ENCODE results near the gene WDR44.
A peak's percentile ranks its signal among the peaks of the same experiment; 100 is the strongest.
"Not testable (repeated sequence)": the region's sequence is repeated elsewhere in the genome, so short reads cannot be mapped to it uniquely, and the experiment has no call there.

The WDR44 gene

DNA sequence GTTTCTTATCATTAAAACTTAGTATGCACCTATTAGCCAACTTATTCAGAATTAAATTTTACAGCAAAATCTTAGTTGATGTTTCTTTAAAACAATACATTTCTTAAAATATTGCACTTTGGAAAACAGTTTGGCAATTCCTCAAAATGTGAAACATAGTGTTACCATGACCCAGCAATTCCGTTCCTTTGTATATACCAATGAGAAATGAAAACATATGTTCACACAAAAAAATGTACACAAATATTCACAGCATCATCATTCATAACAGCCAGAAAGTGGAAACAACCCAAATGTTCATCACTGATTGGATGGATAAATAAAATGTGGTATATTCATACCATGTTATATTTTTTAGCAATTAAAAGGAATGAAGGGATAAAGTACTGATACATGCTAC lies 50.2 kb downstream of the WDR44 start:
- H3K4me3 Mint-ChIP-seq: no peak overlapping the region
- H3K27me3 Mint-ChIP-seq: no peaks in the 10 kb centered on the region
- peaks cover 9% of the 10 kb centered on the region for H3K4me1 Mint-ChIP-seq
- peaks cover 25% of the 10 kb centered on the region for H3K36me3 Mint-ChIP-seq
- H3K27ac Mint-ChIP-seq: no peak overlapping the region
- no peak for DNase-seq
- CTCF ChIA-PET: no interaction called here
- no peaks in the 10 kb centered on the region for H3K9me3 Mint-ChIP-seq

DNA sequence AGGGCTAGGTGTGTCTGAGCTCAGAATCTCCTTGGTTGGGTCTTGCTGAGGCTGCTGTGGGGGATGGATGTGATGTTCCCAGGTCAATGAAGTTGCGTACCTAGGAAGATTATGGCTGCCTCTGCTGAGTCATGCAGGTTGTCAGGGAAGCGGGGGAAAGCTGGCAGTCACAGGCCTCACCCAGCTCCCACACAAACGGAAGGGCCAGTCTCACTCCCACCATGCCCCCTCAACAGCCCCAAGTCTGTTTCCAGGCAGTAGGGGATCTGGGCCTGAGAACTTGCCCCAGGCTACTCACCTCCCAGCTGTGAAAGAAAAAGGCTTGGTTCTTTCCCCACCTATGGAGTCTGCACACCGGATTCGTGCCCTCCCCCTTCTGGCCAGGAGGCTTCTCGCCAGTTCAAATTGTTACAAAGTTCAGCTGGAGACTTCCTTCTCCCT lies 72.9 kb downstream of the WDR44 start:
- peaks cover 25% of the 10 kb centered on the region for H3K36me3 Mint-ChIP-seq
- H3K27me3 Mint-ChIP-seq: no peaks in the 10 kb centered on the region
- H3K4me3 Mint-ChIP-seq: no peak overlapping the region
- no peaks in the 10 kb centered on the region for H3K9me3 Mint-ChIP-seq
- H3K4me1 Mint-ChIP-seq: peaks cover 18% of the 10 kb centered on the region
- CTCF ChIA-PET: no interaction called here
- H3K27ac Mint-ChIP-seq: no peak overlapping the region
- no peak for DNase-seq

DNA sequence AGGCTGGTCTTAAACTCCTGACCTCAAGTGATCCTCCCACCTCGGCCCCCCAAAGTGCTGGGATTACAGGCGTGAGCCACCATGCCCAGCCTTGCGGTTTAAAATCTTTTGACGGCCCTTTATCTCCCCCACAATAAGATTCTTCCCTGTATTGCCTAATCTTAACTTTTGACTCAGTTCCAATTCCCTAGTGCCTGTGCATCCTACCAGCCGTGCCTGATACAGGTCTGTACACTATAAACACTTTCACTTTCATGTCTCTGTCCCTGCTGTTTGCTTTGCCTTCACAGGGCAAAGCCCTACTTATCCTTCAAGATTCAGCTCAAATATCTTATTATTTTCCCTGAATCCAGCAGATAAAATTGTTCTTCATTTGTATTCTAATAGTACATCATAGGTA lies 74.6 kb downstream of the WDR44 start:
- Mint-ChIP-seq H3K4me1 (peaks cover 18% of the 10 kb centered on the region), H3K36me3 (peaks cover 23% of the 10 kb centered on the region), H3K27me3 (no peaks in the 10 kb centered on the region), H3K4me3 (no peak overlapping the region), H3K27ac (no peak overlapping the region), H3K9me3 (no peaks in the 10 kb centered on the region)
- CTCF ChIA-PET: no interaction called here
- no peak for DNase-seq

DNA sequence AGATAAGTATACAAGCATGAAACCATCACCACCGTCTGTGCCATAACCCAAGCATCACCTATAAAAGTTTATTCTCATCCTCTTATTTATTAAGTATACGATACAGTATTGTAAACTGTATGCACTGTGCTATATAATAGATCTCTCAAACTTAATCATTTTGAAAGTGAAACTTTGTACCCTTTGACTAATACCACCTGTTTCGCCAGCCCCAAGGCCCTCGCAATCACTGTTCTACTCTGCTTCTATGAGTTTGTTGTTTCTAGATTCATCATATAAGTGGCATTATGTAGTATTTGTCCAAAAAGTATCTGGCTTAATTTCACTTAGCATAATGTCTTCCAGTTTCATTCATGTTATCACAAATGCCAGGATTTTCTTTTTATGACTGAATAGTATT lies 77.7 kb downstream of the WDR44 start:
- H3K9me3 Mint-ChIP-seq: no peaks in the 10 kb centered on the region
- H3K36me3 Mint-ChIP-seq: peaks cover 18% of the 10 kb centered on the region
- peaks cover 12% of the 10 kb centered on the region for H3K4me1 Mint-ChIP-seq
- no peak overlapping the region for H3K27ac Mint-ChIP-seq
- CTCF ChIA-PET: no interaction called here
- H3K27me3 Mint-ChIP-seq: no peaks in the 10 kb centered on the region
- DNase-seq: no peak
- no peak overlapping the region for H3K4me3 Mint-ChIP-seq

DNA sequence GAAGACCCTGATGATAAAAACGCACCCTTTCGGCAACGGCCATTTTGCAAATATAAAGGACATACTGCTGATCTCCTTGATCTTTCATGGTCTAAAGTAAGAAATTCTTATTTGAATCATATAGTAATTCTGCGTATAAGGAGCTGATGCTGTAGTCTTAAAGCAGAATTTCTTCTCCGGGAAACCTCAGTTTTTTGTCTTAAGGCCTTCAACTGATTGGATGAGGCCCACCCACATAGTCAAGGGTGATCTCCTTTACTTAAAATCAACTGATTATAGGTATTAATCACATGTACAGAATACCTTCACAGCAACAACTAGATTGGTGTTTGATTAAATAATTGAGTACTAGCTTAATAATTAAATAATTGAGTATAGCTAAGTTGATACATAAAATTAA lies 86.9 kb downstream of the WDR44 start:
- H3K9me3 Mint-ChIP-seq: no peaks in the 10 kb centered on the region
- H3K36me3 Mint-ChIP-seq: peaks cover 17% of the 10 kb centered on the region
- no peak overlapping the region for H3K4me3 Mint-ChIP-seq
- no peaks in the 10 kb centered on the region for H3K27me3 Mint-ChIP-seq
- DNase-seq: no peak
- CTCF ChIA-PET: no interaction called here
- no peaks in the 10 kb centered on the region for H3K4me1 Mint-ChIP-seq
- H3K27ac Mint-ChIP-seq: no peak overlapping the region

DNA sequence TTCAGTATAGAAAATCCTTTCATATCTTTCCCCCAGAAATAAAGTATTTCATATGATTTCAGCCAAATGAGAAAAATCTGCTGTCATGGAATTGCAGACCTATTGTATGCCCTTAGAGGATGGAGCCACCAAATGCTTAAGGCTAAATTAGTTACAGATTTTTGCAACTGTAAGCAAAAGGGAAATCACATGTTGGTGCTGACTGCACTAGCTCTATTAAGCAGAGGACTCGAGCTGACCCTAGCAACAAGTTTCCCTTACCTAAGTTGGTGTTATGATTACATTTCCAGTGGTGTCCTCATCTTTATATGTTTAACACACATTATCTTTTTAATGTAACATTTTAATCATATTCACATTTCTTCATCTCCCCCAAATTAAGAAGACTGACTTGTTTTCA lies 91.4 kb downstream of the WDR44 start:
- no peaks in the 10 kb centered on the region for H3K27me3 Mint-ChIP-seq
- CTCF ChIA-PET: interaction anchor here (1.4 kb wide), 1 partner anchor 23 kb away, joined by 4 read pairs; no protein-coding TSS in a partner anchor
- H3K36me3 Mint-ChIP-seq: peaks cover 18% of the 10 kb centered on the region

DNA sequence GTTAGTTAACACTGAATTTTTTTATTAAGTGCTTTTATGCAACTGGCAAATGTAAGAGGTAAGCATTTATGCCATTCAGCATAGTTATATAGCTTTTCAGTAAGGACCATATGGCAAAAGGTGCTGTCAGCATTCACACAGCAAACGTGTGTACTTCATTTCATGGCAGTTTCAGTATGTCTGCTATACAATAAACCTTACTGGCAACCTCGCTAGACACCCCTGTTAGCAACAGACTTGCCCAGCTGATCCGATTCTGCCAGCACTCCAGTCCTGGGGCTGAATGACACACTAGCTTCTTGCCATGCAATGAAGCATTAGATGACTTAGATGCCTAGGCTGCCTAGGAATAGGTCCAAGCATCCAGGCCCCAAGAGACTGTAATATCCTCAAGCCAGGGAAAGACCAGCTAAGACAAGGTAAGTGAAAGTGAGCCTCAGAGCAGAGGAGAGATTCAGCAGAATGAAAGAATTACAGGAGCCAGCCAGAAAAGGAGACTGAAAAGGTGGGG lies 102.4 kb downstream of the WDR44 start:
- no peaks in the 10 kb centered on the region for H3K4me1 Mint-ChIP-seq
- no peak overlapping the region for H3K4me3 Mint-ChIP-seq
- DNase-seq: no peak
- CTCF ChIA-PET: no interaction called here
- no peaks in the 10 kb centered on the region for H3K27me3 Mint-ChIP-seq
- H3K27ac Mint-ChIP-seq: no peak overlapping the region
- peaks cover 10% of the 10 kb centered on the region for H3K36me3 Mint-ChIP-seq
- H3K9me3 Mint-ChIP-seq: no peaks in the 10 kb centered on the region

More for the DNA sequence above, 91.4 kb downstream of the WDR44 start:
- no peaks in the 10 kb centered on the region for H3K9me3 Mint-ChIP-seq
- H3K4me1 Mint-ChIP-seq: no peaks in the 10 kb centered on the region
- H3K27ac Mint-ChIP-seq: no peak overlapping the region
- no peak for DNase-seq
- no peak overlapping the region for H3K4me3 Mint-ChIP-seq

DNA sequence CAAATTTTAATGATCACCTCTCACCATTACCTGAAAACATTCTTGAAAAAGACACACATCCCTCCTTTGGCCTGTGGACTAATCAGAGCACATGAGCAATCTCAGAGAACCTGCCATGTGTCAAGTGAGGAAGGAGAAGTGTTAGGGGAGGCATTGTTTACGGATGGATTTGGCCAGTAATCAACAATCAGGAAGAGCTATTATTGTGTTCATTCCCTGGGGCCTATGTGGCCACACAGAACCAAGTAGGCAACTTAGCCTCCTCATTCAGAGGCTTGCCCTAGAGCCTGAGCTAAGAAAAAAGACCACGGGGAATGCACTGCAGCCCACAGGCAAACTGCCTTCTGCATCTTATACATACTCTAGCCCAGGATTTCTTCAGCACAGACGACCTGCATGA lies 109.1 kb downstream of the WDR44 start:
- Mint-ChIP-seq H3K4me1 (peaks cover 4% of the 10 kb centered on the region), H3K27me3 (no peaks in the 10 kb centered on the region), H3K9me3 (no peaks in the 10 kb centered on the region), H3K27ac (no peak overlapping the region), H3K36me3 (peaks cover 7% of the 10 kb centered on the region), H3K4me3 (no peak overlapping the region)
- CTCF ChIA-PET: no interaction called here
- no peak for DNase-seq

DNA sequence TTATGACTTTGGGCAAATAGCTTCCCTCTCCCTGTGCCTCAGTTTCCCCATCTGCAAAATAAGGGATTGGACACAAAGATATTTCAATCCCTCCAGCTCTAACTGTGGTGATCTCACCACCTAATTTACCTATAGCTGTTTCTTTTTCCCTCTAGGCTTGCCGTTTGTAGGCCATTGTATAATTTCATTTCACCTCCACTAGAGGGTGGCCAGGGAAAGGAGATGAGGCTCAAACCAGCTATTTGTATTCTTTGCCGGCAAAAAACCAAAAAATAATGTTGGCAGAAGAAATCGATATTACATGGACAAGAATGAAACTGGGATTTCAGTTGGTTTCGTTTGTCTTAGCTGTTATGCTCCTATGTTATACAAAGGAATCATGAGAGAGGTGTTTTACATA lies 113.6 kb downstream of the WDR44 start:
- peak; percentile 29 for DNase-seq
- Mint-ChIP-seq H3K36me3 (no peaks in the 10 kb centered on the region), H3K27me3 (peaks cover 4% of the 10 kb centered on the region), H3K4me3 (no peak overlapping the region), H3K27ac (no peak overlapping the region), H3K4me1 (peaks cover 4% of the 10 kb centered on the region), H3K9me3 (no peaks in the 10 kb centered on the region)
- CTCF ChIA-PET: interaction anchor here (0.6 to 4.3 kb wide), 7 partner anchors 23 to 348 kb away, joined by 3 to 55 read pairs (median 3); no protein-coding TSS in a partner anchor

DNA sequence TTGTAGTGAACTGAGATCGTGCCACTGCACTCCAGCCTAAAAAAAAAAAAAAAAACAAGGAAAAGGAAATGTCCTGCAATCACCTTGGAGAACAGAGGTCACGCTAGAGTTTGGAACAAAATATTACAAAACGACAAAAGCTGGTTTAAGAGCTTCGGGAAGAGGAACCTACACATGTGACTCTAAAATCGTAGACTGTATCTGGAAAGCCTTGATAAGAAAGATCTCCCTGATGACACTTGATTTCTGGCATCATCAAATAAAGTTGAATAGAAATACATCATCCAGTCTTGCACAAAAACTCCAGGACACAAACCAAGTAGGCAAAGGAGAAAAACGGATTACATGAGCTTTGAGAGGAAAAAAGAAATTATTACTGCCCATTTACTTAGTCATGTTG lies 118.6 kb downstream of the WDR44 start:
- Mint-ChIP-seq H3K9me3 (no peaks in the 10 kb centered on the region), H3K27ac (no peak overlapping the region), H3K4me1 (peaks cover 2% of the 10 kb centered on the region), H3K4me3 (no peak overlapping the region), H3K27me3 (peaks cover 4% of the 10 kb centered on the region), H3K36me3 (no peaks in the 10 kb centered on the region)
- no peak for DNase-seq
- CTCF ChIA-PET: no interaction called here

DNA sequence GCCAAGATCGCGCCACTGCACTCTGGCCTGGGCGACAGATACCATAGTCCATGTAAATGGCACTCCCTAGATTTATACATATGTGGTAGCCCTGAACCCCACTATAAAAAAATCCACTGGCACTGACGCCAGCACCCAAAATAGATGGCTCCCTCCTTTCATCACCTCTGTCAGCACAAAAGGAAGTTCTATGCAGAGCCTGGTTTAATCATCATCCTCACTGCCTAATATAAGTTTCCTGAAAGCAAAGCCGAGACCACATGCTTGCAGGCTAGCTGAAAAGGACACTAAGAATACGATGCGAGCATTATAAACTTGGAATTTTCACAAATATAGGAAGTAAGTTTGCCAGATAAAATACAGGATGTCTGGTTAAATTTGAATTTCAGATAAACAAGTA lies 122.2 kb downstream of the WDR44 start:
- CTCF ChIA-PET: interaction anchor here (2.0 kb wide), 1 partner anchor 132 kb away, joined by 4 read pairs; no protein-coding TSS in a partner anchor
- no peak for DNase-seq
- Mint-ChIP-seq H3K36me3 (no peaks in the 10 kb centered on the region), H3K4me3 (no peak overlapping the region), H3K4me1 (no peaks in the 10 kb centered on the region), H3K27ac (no peak overlapping the region), H3K27me3 (peaks cover 7% of the 10 kb centered on the region), H3K9me3 (peaks cover 3% of the 10 kb centered on the region)

DNA sequence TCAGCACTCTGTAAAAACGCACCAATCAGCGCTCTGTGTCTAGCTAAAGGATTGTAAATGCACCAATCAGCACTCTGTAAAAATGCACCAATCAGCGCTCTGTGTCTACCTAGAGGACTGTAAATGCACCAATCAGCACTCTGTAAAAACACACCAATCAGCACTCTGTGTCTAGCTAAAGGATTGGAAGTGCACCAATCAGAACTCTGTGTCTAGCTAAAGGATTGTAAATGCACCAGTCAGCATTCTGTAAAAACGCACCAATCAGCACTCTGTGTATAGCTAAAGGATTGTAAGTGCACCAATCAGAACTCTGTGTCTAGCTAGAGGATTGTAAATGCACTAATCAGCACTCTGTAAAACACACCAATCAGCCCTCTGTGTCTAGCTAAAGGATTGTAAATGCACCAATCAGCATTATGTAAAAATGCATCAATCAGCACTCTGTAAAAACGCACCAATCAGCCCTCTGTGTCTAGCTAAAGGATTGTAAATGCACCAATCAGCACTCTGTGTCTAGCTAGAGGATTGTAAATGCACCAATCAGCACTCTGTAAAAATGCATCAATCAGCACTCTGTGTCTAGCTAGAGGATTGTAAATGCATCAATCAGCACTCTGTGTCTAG lies 124.9 kb downstream of the WDR44 start:
- CTCF ChIA-PET, H3K36me3 Mint-ChIP-seq, H3K4me3 Mint-ChIP-seq, DNase-seq, H3K27ac Mint-ChIP-seq, H3K4me1 Mint-ChIP-seq, H3K9me3 Mint-ChIP-seq, H3K27me3 Mint-ChIP-seq: not testable (repeated sequence)

DNA sequence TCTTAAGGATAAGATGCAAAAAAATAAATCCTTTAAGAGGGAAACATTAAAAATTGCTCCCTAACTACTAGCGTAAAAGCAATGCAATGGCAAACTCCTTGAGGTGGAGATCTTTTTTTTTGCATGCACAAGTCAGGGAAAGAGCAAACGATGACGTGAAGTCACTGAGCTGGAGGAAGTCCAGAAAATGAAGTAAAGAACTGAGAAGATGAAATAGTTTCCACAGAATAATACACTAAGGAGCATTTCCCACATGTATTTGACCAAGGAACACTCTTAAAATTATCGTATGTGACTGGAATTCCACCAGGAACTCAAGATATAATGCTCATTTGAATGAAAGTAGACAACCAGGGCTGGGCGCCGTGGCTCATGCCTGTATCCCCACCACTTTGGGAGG lies 128.7 kb downstream of the WDR44 start:
- no peak overlapping the region for H3K4me3 Mint-ChIP-seq
- CTCF ChIA-PET: no interaction called here
- no peak for DNase-seq

DNA sequence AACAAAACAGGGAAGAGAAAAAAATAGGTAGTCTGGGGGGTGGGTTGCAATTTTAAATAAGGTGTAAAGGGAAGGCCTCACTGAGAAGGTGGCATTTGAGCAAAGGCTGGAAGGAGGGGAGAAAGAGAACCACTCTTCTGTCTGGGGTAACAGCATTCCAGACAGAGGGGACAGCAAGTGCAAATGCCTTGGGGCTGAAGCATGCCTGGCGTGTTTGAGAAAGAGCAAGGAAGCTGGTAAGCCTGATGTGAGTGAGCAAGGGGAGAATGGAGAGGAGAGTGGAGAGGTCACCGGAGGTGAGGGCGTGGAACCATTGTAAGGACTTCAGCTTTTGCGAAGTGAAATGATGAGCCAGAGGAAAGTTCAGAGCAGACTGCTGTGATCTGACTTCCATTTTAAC lies 130.0 kb downstream of the WDR44 start:
- H3K4me1 Mint-ChIP-seq: no peaks in the 10 kb centered on the region
- no peak overlapping the region for H3K27ac Mint-ChIP-seq
- no peaks in the 10 kb centered on the region for H3K36me3 Mint-ChIP-seq
- no peak overlapping the region for H3K4me3 Mint-ChIP-seq
- CTCF ChIA-PET: no interaction called here
- peaks cover 3% of the 10 kb centered on the region for H3K27me3 Mint-ChIP-seq
- peaks cover 3% of the 10 kb centered on the region for H3K9me3 Mint-ChIP-seq
- DNase-seq: no peak

More for the DNA sequence above, 128.7 kb downstream of the WDR44 start:
- H3K27me3 Mint-ChIP-seq: peaks cover 3% of the 10 kb centered on the region
- H3K27ac Mint-ChIP-seq: no peak overlapping the region
- peaks cover 3% of the 10 kb centered on the region for H3K9me3 Mint-ChIP-seq
- no peaks in the 10 kb centered on the region for H3K4me1 Mint-ChIP-seq
- no peaks in the 10 kb centered on the region for H3K36me3 Mint-ChIP-seq

DNA sequence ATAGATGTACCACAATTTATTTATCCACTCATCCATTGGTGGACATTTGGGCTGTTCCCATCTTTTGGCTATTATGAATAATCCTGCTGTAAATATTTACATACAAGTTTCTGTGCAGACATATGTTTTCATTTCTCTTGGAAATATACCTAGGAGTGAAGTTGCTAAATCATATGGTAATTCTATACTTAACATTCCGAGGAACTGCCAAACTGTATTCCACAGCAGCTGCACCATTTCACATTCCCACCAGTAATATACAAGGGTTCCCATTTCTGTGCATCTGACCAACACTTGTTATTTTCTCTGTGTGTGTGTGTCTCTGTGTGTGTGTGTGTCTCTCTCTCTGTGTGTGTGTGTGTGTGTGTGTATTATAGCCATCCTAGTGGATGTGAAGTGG lies 134.3 kb downstream of the WDR44 start:
- Mint-ChIP-seq H3K9me3 (no peaks in the 10 kb centered on the region), H3K36me3 (no peaks in the 10 kb centered on the region), H3K4me1 (no peaks in the 10 kb centered on the region), H3K4me3 (no peak overlapping the region), H3K27ac (no peak overlapping the region), H3K27me3 (no peaks in the 10 kb centered on the region)
- CTCF ChIA-PET: no interaction called here
- DNase-seq: no peak
